Thymus (tissue), 11 donors: ENCODE measurements around the gene SIX3. TPM values are rescaled to one million over a fixed set of nuclear protein-coding genes. Genes with fewer than 3 reads are reported as not detected.

ENCODE experiments used
- DNase-seq, 9 donors: peaks; one replicate each; pipeline ENCODE4 v3.0.0-alpha.2; 2013; ENCODE audit warnings: low spot score in 9 of 9, low read depth in 6 of 9, missing footprints in 1 of 9
- H3K27ac ChIP-seq, 2 donors: one replicate each; pipeline ENCODE4 v1.5.1; 2013; ENCODE audit warnings: control low read depth in 1 of 2, low read depth in 1 of 2, low read length in 1 of 2, mild to moderate bottlenecking in 1 of 2, moderate library complexity in 1 of 2
- H3K27me3 ChIP-seq, 2 donors: one replicate each; pipeline ENCODE4 v1.5.1; 2013; ENCODE audit warnings: low read length in 1 of 2; ENCODE audit not compliant: control insufficient read depth in 2 of 2, insufficient read depth in 1 of 2
- H3K36me3 ChIP-seq, 2 donors: one replicate each; pipeline ENCODE4 v1.5.1; 2013; ENCODE audit warnings: low read length in 1 of 2, mild to moderate bottlenecking in 1 of 2, moderate library complexity in 1 of 2; ENCODE audit not compliant: control insufficient read depth in 2 of 2, insufficient read depth in 2 of 2
- H3K4me1 ChIP-seq, 2 donors: one replicate each; pipeline ENCODE4 v1.5.1; 2013; ENCODE audit warnings: low read length in 2 of 2; ENCODE audit not compliant: control insufficient read depth in 2 of 2, insufficient read depth in 2 of 2
- H3K4me3 ChIP-seq, 2 donors: one replicate each; pipeline ENCODE4 v1.5.1; 2013; ENCODE audit warnings: low read length in 2 of 2, control low read depth in 1 of 2, mild to moderate bottlenecking in 1 of 2
- H3K9me3 ChIP-seq, 2 donors: one replicate each; pipeline ENCODE4 v1.5.1; 2013; ENCODE audit warnings: low read length in 1 of 2, mild to moderate bottlenecking in 1 of 2; ENCODE audit not compliant: control insufficient read depth in 2 of 2, insufficient read depth in 1 of 2
- WGBS: extraction: QIAGEN DNeasy Blood & Tissue Kit; methylation state at CpG from one replicate; pipeline ENCODE4 v1.1.7; 2013; 5-methylcytosine and 5-hydroxymethylcytosine counted together
- polyA plus RNA-seq: library from polyadenylated mRNA; stranded (reverse); fragments of 200-250 nt; gene quantifications from one replicate; pipeline ENCODE4 v1.2.3, GENCODE V29; 2013
- total RNA-seq: library from RNA; stranded (reverse); fragments of 120-200 nt; gene quantifications from one replicate; pipeline ENCODE4 v1.2.4, GENCODE V29; 2013
- donor health status: healthy.

The SIX3 gene
- total and polyA plus RNA-seq, 2 donors: 0.11 TPM; not detected in 1

GRCh38 chr2:44983836-44984604 is 42.5 kb downstream of the SIX3 start:
- Histone ChIP-seq H3K9me3 (no peaks in the 10 kb centered on the region), H3K4me3 (no peak overlapping the region), H3K27me3 (peaks cover 0 to 10% of the 10 kb centered on the region in 2 donors), H3K27ac (no peak overlapping the region), H3K36me3 (no peaks in the 10 kb centered on the region), H3K4me1 (no peaks in the 10 kb centered on the region)
- DNase-seq: no peak
- WGBS: 89% methylated on average over 9 of the region's 9 CpGs

DNA sequence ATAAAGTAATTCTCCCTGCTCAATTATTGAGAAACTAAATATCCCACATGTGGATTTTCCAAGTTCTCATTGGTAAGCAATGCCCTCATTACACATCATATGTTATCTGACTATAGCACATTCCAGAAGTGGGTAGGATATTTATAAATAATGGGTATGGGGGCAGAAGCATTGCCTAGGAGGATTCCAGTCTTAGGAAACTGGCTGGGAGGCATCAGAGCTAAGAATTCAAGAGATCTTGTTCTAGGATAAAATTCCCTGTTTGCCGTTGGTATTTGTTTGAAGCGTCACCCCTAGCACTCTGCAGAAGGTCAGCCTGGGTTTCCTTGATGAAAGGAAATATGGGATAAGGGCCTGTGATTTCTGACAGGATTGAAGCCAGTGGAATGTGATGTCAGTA is 47.7 kb downstream of the SIX3 start:
- Histone ChIP-seq H3K27me3 (peaks cover 0 to 26% of the 10 kb centered on the region in 2 donors), H3K4me1 (no peaks in the 10 kb centered on the region), H3K27ac (no peak overlapping the region), H3K4me3 (no peak overlapping the region), H3K9me3 (no peaks in the 10 kb centered on the region), H3K36me3 (no peaks in the 10 kb centered on the region)
- 98% methylated on average over 2 of the region's 2 CpGs for WGBS
- no peak for DNase-seq

GRCh38 chr2:44994377-44994776 is 52.9 kb downstream of the SIX3 start:
- 98% methylated on average over 1 of the region's 1 CpG for WGBS
- no peaks in the 10 kb centered on the region for H3K4me1 ChIP-seq
- DNase-seq: no peak
- no peaks in the 10 kb centered on the region for H3K9me3 ChIP-seq
- H3K4me3 ChIP-seq: no peak overlapping the region
- peaks cover 20 to 65% of the 10 kb centered on the region in 2 donors for H3K27me3 ChIP-seq
- H3K36me3 ChIP-seq: no peaks in the 10 kb centered on the region
- no peak overlapping the region for H3K27ac ChIP-seq

Other genes starting within 250 kb of the SIX3 start
- gene SIX2, start 67.8 kb downstream of the SIX3 start, total RNA-seq: 0.90 TPM
- 16.7 TPM for gene SIX2, start 67.8 kb downstream of the SIX3 start, polyA plus RNA-seq